DND-41 (cell line): ENCODE data around the gene ZFYVE16.

Experiments used
- ATAC-seq: fragments of 200-7000 bp; cut with Tn5 transposase; 3 replicates; pipeline ENCODE4 v1.9.1; 2021; ENCODE audit warnings: low read depth; ENCODE audit not compliant: insufficient read depth
- DNase-seq: peaks from one replicate; pipeline ENCODE4 v3.0.0-alpha.2; 2020
- H2AFZ ChIP-seq: 2 replicates; pipeline ENCODE4 v1.6.0; 2012; ENCODE audit warnings: low read depth, low read length
- H3K27ac ChIP-seq: 2 replicates; pipeline ENCODE4 v1.5.1; 2012; ENCODE audit warnings: low read length, inconsistent platforms
- H3K27me3 ChIP-seq: fragments of 200-600 bp; sonication (generic); 2 replicates; pipeline ENCODE4 v1.6.0; 2012; ENCODE audit warnings: low read length, mild to moderate bottlenecking, inconsistent platforms; ENCODE audit not compliant: insufficient read depth, poor library complexity
- H3K36me3 ChIP-seq: 2 replicates; pipeline ENCODE4 v1.5.1; 2012; ENCODE audit warnings: low read length, inconsistent platforms; ENCODE audit not compliant: insufficient read depth
- H3K4me1 ChIP-seq: 2 replicates; pipeline ENCODE4 v1.5.1; 2012; ENCODE audit warnings: mild to moderate bottlenecking, low read length; ENCODE audit not compliant: insufficient read depth
- H3K4me2 ChIP-seq: 2 replicates; pipeline ENCODE4 v1.6.0; 2012; ENCODE audit warnings: mild to moderate bottlenecking, moderate library complexity, low read length, inconsistent platforms; ENCODE audit not compliant: insufficient read depth
- H3K4me3 ChIP-seq, 2 experiments: fragments of 200-600 bp in 1 of 2; shearing (Covaris generic) in 1 of 2; 2 replicates each; pipeline ENCODE4 v1.5.1; 2012 to 2016; ENCODE audit warnings: inconsistent platforms in 2 of 2, low read length in 2 of 2, mild to moderate bottlenecking in 2 of 2, low read depth in 1 of 2, moderate library complexity in 1 of 2
- H3K79me2 ChIP-seq: 2 replicates; pipeline ENCODE4 v1.6.0; 2012; ENCODE audit warnings: low read length, inconsistent platforms; ENCODE audit not compliant: insufficient read depth
- H3K9ac ChIP-seq: 2 replicates; pipeline ENCODE4 v1.6.0; 2012; ENCODE audit warnings: low read depth, mild to moderate bottlenecking, inconsistent platforms, low read length, moderate library complexity
- H3K9me3 ChIP-seq: 2 replicates; pipeline ENCODE4 v1.5.1; 2012; ENCODE audit warnings: low read length, moderate library complexity, mild to moderate bottlenecking, inconsistent platforms; ENCODE audit not compliant: insufficient read depth, severe bottlenecking
- H4K20me1 ChIP-seq: 2 replicates; pipeline ENCODE4 v1.6.0; 2012; ENCODE audit warnings: low read length; ENCODE audit not compliant: insufficient read depth
- CTCF ChIP-seq: IDR thresholded peaks from 2 replicates; pipeline ENCODE4 v1.5.1; 2012; ENCODE audit warnings: borderline replicate concordance, low read length, moderate library complexity, mild to moderate bottlenecking; ENCODE audit not compliant: poor library complexity, severe bottlenecking; ENCODE audit errors: extremely low read depth
- EZH2 ChIP-seq: IDR thresholded peaks from 3 replicates; pipeline ENCODE4 v1.6.1; 2012; ENCODE audit warnings: borderline replicate concordance, low read depth, mild to moderate bottlenecking, moderate library complexity, low read length, inconsistent platforms; ENCODE audit not compliant: severe bottlenecking

ZFYVE16 gene

GRCh38 chr5:80435476-80435875 is 27.6 kb downstream of the ZFYVE16 start:
- no peak overlapping the region for H3K27ac ChIP-seq
- H3K4me3 ChIP-seq: no peak overlapping the region
- no peaks in the 10 kb centered on the region for H3K27me3 ChIP-seq
- H3K36me3 ChIP-seq: peaks cover 20% of the 10 kb centered on the region; the same call in 1 of the 2 replicates
- no peak for DNase-seq
- peaks cover 3% of the 10 kb centered on the region; the same call in 1 of the 2 replicates for H3K79me2 ChIP-seq
- H3K9me3 ChIP-seq: no peaks in the 10 kb centered on the region
- ATAC-seq: no peak
- no peak overlapping the region for H3K9ac ChIP-seq
- no peaks in the 10 kb centered on the region for H3K4me1 ChIP-seq
- H2AFZ ChIP-seq: no peak overlapping the region
- no peak overlapping the region for H3K4me2 ChIP-seq
- H4K20me1 ChIP-seq: no peaks in the 10 kb centered on the region
- TF ChIP-seq CTCF (no peak), EZH2 (no peak)

- H3K9me3 ChIP-seq: no peaks in the 10 kb centered on the region
- H3K27me3 ChIP-seq: no peaks in the 10 kb centered on the region
- TF ChIP-seq EZH2 (no peak), CTCF (no peak)
- ATAC-seq: no peak
- H3K79me2 ChIP-seq: peaks cover 3% of the 10 kb centered on the region; the same call in 1 of the 2 replicates
- peaks cover 24% of the 10 kb centered on the region; the same call in 1 of the 2 replicates for H3K36me3 ChIP-seq
- H4K20me1 ChIP-seq: no peaks in the 10 kb centered on the region
- H3K4me3 ChIP-seq: no peak overlapping the region
- DNase-seq: no peak
- no peaks in the 10 kb centered on the region for H3K4me1 ChIP-seq
- no peak overlapping the region for H2AFZ ChIP-seq
- no peak overlapping the region for H3K9ac ChIP-seq
- H3K4me2 ChIP-seq: no peak overlapping the region
- no peak overlapping the region for H3K27ac ChIP-seq
These were observed 29.5 kb downstream of the ZFYVE16 start for GRCh38 chr5:80437326-80437725.

GRCh38 chr5:80438739-80439138 is 30.9 kb downstream of the ZFYVE16 start:
- no peak overlapping the region for H3K27ac ChIP-seq
- peaks cover 34% of the 10 kb centered on the region; the same call in 1 of the 2 replicates for H3K36me3 ChIP-seq
- no peak overlapping the region for H3K4me3 ChIP-seq
- H3K4me1 ChIP-seq: no peaks in the 10 kb centered on the region
- no peak for ATAC-seq
- no peak overlapping the region for H3K9ac ChIP-seq
- H3K4me2 ChIP-seq: no peak overlapping the region
- no peaks in the 10 kb centered on the region for H3K9me3 ChIP-seq
- no peaks in the 10 kb centered on the region for H4K20me1 ChIP-seq
- no peak for DNase-seq
- no peak overlapping the region for H2AFZ ChIP-seq
- no peak for TF ChIP-seq CTCF
- no peak for TF ChIP-seq EZH2
- H3K27me3 ChIP-seq: no peaks in the 10 kb centered on the region
- H3K79me2 ChIP-seq: peaks cover 3% of the 10 kb centered on the region; the same call in 1 of the 2 replicates
